Esophagus squamous epithelium (tissue), 4 donors: ENCODE data around the gene ADAR.

ENCODE experiments used
- CTCF ChIP-seq, 6 experiments: fragments of 450-650 bp in 4 of 6; fragments of 200-600 bp in 2 of 6; sonication (generic) in 2 of 6; IDR thresholded peaks; one replicate each; pipeline ENCODE4 v1.5.1; 2016 to 2019; ENCODE audit warnings: antibody characterized with exemption in 6 of 6, mild to moderate bottlenecking in 4 of 6, moderate library complexity in 4 of 6
- POLR2A ChIP-seq, 4 donors: fragments of 450-650 bp; IDR thresholded peaks; one replicate each; pipeline ENCODE4 v1.6.1; 2017; ENCODE audit warnings: antibody characterized with exemption in 4 of 4, mild to moderate bottlenecking in 4 of 4, moderate library complexity in 3 of 4

- TF ChIP-seq POLR2A (IDR thresholded peaks at IDR 0.05) (no peak), CTCF (IDR thresholded peaks at IDR 0.05) (no peak)
Observed at GRCh38 chr1:154620751-154621150, 12.8 kb upstream of the ADAR start.
